ENCODE results near the gene TGIF1.

GRCh38 chr18:3482258-3482657 is 32.3 kb downstream of the TGIF1 start:
- TF ChIP-seq, protein P1, sequence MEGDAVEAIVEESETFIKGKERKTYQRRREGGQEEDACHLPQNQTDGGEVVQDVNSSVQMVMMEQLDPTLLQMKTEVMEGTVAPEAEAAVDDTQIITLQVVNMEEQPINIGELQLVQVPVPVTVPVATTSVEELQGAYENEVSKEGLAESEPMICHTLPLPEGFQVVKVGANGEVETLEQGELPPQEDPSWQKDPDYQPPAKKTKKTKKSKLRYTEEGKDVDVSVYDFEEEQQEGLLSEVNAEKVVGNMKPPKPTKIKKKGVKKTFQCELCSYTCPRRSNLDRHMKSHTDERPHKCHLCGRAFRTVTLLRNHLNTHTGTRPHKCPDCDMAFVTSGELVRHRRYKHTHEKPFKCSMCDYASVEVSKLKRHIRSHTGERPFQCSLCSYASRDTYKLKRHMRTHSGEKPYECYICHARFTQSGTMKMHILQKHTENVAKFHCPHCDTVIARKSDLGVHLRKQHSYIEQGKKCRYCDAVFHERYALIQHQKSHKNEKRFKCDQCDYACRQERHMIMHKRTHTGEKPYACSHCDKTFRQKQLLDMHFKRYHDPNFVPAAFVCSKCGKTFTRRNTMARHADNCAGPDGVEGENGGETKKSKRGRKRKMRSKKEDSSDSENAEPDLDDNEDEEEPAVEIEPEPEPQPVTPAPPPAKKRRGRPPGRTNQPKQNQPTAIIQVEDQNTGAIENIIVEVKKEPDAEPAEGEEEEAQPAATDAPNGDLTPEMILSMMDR (IDR thresholded peaks at IDR 0.05; ENCODE audit: low read depth, low read length, poor library complexity, severe bottlenecking), result no peak
- TF ChIP-seq EZH2phosphoT487 (IDR thresholded peaks at IDR 0.05; ENCODE audit: borderline replicate concordance, low read length), result no peak
